Smooth muscle cell (in vitro differentiated cells): ENCODE measurements around the gene RFPL3. TPM values are rescaled to one million over a fixed set of nuclear protein-coding genes. Genes with fewer than 3 reads are reported as not detected.

Experiments
- DNase-seq: peaks from one replicate; lab custom pipeline; 2025; ENCODE audit not compliant: unreplicated experiment; lab: John Stamatoyannopoulos, UW
- H2AFZ ChIP-seq: fragments of 200-600 bp; sonication (generic); 2 replicates; pipeline ENCODE4 v1.6.0; 2016; ENCODE audit warnings: antibody characterized with exemption, low read depth, mild to moderate bottlenecking
- H3F3A ChIP-seq: fragments of 200-600 bp; sonication (generic); 2 replicates; pipeline ENCODE4 v1.6.0; 2017; ENCODE audit warnings: antibody characterized with exemption, low read depth
- H3K27ac ChIP-seq: fragments of 200-600 bp; sonication (generic); 2 replicates; pipeline ENCODE4 v1.5.1; 2016; ENCODE audit warnings: low read depth, mild to moderate bottlenecking
- H3K27me3 ChIP-seq: fragments of 200-600 bp; sonication (generic); 2 replicates; pipeline ENCODE4 v1.6.1; 2016; ENCODE audit warnings: low read depth, mild to moderate bottlenecking
- H3K36me3 ChIP-seq: fragments of 200-600 bp; sonication (generic); 2 replicates; pipeline ENCODE4 v1.5.1; 2016; ENCODE audit warnings: low read depth
- H3K4me1 ChIP-seq: fragments of 200-600 bp; sonication (generic); 2 replicates; pipeline ENCODE4 v1.5.1; 2016; ENCODE audit warnings: low read depth
- H3K4me2 ChIP-seq: fragments of 200-600 bp; sonication (generic); 2 replicates; pipeline ENCODE4 v1.6.0; 2016; ENCODE audit warnings: mild to moderate bottlenecking
- H3K4me3 ChIP-seq: fragments of 200-600 bp; sonication (generic); 2 replicates; pipeline ENCODE4 v1.5.1; 2016; ENCODE audit warnings: mild to moderate bottlenecking
- H3K79me2 ChIP-seq: fragments of 200-600 bp; sonication (generic); 2 replicates; pipeline ENCODE4 v1.6.0; 2016; ENCODE audit warnings: low read depth, mild to moderate bottlenecking
- H3K9ac ChIP-seq: fragments of 200-600 bp; sonication (generic); 2 replicates; pipeline ENCODE4 v1.6.0; 2016; ENCODE audit warnings: low read depth
- H3K9me3 ChIP-seq: fragments of 200-600 bp; sonication (generic); replicated peaks from 2 replicates; pipeline ENCODE4 v1.5.1; 2016; ENCODE audit warnings: low read depth
- H4K20me1 ChIP-seq: fragments of 200-600 bp; sonication (generic); 2 replicates; pipeline ENCODE4 v1.6.0; 2016; ENCODE audit warnings: low read depth
- CTCF ChIP-seq: fragments of 200-600 bp; sonication (generic); IDR thresholded peaks from 2 replicates; pipeline ENCODE4 v1.5.1; 2017; ENCODE audit warnings: borderline replicate concordance, mild to moderate bottlenecking, antibody characterized with exemption; ENCODE audit not compliant: insufficient read depth, poor library complexity, severe bottlenecking
- WGBS: methylation state at CpG from one replicate; pipeline ENCODE4 v1.1.7; 2016; ENCODE audit warnings: low lambda C conversion rate; 5-methylcytosine and 5-hydroxymethylcytosine counted together
- polyA plus RNA-seq: library from polyadenylated mRNA; unstranded; fragments of >200 nt; fragmentation: Nextera tagmentation; extraction: Ambion mirVana; gene quantifications from 2 replicates; pipeline ENCODE4 v1.2.1, GENCODE V29; 2016
- total RNA-seq: library from RNA; depleted of rRNA; stranded (reverse); fragments of >200 nt; gene quantifications from 2 replicates; pipeline ENCODE4 v1.2.3, GENCODE V29; 2014

RFPL3 gene
- total and polyA plus RNA-seq, 2 experiments from 2014 or later = 0.26 TPM; not detected in 1

DNA sequence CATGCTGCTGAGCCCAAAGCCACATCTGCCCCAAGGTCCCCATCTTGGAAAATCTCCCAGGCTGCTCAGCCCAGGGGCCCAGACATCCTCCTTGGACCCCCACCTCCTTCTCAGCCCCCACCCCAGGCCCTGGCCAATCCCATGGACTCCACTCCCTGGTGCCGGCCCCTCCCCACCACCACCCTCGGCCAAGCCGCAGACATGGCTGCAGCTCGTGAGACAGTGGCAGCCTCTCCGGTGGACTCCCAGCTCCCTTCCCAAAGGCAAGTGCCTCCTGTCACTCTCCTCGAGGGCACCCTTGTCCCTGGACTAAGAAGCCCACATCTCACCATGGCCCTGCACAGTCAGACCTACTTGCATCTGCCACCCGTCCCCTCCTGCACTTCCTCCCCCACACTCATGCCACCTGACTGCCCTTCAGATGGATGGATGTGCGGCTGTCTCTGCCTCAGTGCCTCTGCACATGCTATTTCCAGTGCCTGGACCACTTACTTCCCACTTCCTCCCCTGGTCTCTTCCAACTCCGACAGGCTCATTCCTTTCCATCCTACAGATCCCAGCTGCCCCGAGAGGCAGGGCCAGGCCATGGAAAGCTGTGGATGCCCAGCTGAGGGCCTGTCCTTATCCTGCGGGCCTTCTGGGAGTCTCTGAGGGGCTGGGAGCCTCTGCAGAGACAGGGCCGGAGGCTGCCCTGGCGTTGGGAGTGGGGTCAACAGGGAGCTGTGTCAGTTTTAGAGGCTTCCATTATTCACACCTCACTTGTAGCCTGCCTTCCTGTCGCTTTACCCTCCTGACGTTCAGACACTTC, 25.5 kb upstream of the RFPL3 start:
- 85% methylated on average over 14 of the region's 15 CpGs for WGBS
- no peaks in the 10 kb centered on the region for H3K9me3 ChIP-seq
- H3K4me3 ChIP-seq = no peak overlapping the region
- no peaks in the 10 kb centered on the region for H3K79me2 ChIP-seq
- DNase-seq = no peak
- no peaks in the 10 kb centered on the region for H4K20me1 ChIP-seq
- H3K4me2 ChIP-seq = no peak overlapping the region
- peaks cover 13% of the 10 kb centered on the region for H3K4me1 ChIP-seq
- TF ChIP-seq CTCF = no peak
- H3K27ac ChIP-seq = no peak overlapping the region
- no peak overlapping the region for H3K9ac ChIP-seq
- H3F3A ChIP-seq = no peaks in the 10 kb centered on the region
- H2AFZ ChIP-seq = no peak overlapping the region
- H3K36me3 ChIP-seq = no peaks in the 10 kb centered on the region
- H3K27me3 ChIP-seq = no peaks in the 10 kb centered on the region

GRCh38 chr22:32333141-32333768, 24.4 kb upstream of the RFPL3 start:
- Histone ChIP-seq H3K27me3 (no peaks in the 10 kb centered on the region), H3K9me3 (no peaks in the 10 kb centered on the region), H3K4me1 (peaks cover 15% of the 10 kb centered on the region), H3K9ac (no peak overlapping the region), H4K20me1 (no peaks in the 10 kb centered on the region), H3K36me3 (no peaks in the 10 kb centered on the region), H3K79me2 (no peaks in the 10 kb centered on the region), H3K4me3 (no peak overlapping the region), H3F3A (no peaks in the 10 kb centered on the region), H2AFZ (no peak overlapping the region), H3K4me2 (no peak overlapping the region), H3K27ac (no peak overlapping the region)
- DNase-seq = no peak
- no peak for TF ChIP-seq CTCF
- WGBS = 84% methylated on average over 10 of the region's 10 CpGs

DNA sequence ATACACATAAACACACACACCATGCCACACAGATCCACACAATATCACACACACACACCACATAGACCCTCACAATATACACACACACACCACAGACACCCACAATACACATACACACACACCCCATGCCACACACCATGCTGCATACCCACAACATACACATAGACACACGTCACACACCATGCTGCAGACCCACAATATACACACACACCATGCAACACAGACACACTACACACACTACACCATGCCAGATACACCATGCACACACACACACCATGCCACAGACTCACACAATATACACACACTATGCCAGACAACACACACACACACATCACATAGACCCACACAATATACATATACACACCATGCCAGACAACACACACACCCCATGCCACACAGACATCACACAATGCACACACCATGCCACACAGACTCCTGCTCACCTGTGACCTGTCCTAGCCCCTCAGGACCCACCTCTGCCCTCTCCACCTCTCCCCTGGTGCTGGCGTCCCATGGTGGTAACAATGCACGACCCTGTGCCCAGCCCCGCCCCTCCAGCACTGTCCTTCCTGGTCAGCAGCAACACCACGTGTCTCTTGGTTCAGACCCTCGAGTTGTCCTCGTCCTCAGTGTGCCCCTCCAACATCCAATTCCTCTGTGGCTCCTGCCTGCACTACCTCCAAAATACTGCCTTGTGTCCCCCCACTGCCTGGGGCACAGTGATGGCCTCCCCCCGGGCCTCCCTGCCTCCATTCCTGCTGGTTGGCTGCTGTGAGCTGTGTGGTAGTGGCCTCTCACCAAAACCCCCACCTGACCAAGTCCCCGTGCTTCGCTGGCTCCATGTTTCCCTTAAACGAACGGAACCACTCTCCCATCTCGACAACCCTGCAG, 23.7 kb upstream of the RFPL3 start:
- no peak overlapping the region for H3K27ac ChIP-seq
- no peaks in the 10 kb centered on the region for H3F3A ChIP-seq
- no peak overlapping the region for H3K9ac ChIP-seq
- no peaks in the 10 kb centered on the region for H3K79me2 ChIP-seq
- TF ChIP-seq CTCF = no peak
- no peaks in the 10 kb centered on the region for H3K9me3 ChIP-seq
- no peaks in the 10 kb centered on the region for H3K36me3 ChIP-seq
- no peak overlapping the region for H2AFZ ChIP-seq
- 84% methylated on average over 13 of the region's 13 CpGs for WGBS
- no peak for DNase-seq
- no peak overlapping the region for H3K4me3 ChIP-seq
- no peaks in the 10 kb centered on the region for H3K27me3 ChIP-seq
- peaks cover 15% of the 10 kb centered on the region for H3K4me1 ChIP-seq
- no peak overlapping the region for H3K4me2 ChIP-seq
- no peaks in the 10 kb centered on the region for H4K20me1 ChIP-seq
